ENCODE measurements around the gene WFDC10B. TPM values are rescaled to one million over a fixed set of nuclear protein-coding genes. Genes with fewer than 3 reads are reported as not detected.
A peak's percentile ranks its signal among the peaks of the same experiment; 100 is the strongest.
"Not testable (repeated sequence)": the region's sequence is repeated elsewhere in the genome, so short reads cannot be mapped to it uniquely, and the experiment has no call there.

WFDC10B gene
- total and polyA plus RNA-seq, 8 donors, result 0.44 to 1.2 TPM; not detected in 6

DNA sequence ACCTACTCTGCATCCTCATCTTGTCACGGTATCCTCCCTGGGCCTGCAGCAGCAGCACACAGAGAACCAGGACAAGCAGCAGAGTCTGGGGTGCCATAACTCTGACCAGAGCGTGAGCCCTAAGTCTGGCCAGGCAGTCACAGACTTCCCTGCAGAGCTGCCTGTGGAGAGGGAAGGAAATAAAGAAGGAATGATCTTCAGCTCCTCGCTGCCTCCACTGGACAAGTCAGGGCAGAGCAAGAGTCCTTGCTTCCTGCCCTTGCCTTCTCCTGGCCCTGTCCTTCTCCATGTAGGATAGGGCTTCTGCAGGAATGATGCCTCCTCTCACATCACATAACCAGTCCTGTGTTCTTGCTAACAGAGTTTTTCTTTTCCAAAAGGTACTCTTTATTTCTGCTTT lies 18.9 kb downstream of the WFDC10B start:
- ATAC-seq (peak; percentile 57), DNase-seq (no peak)
- H3K36me3 ChIP-seq, result no peaks in the 10 kb centered on the region

DNA sequence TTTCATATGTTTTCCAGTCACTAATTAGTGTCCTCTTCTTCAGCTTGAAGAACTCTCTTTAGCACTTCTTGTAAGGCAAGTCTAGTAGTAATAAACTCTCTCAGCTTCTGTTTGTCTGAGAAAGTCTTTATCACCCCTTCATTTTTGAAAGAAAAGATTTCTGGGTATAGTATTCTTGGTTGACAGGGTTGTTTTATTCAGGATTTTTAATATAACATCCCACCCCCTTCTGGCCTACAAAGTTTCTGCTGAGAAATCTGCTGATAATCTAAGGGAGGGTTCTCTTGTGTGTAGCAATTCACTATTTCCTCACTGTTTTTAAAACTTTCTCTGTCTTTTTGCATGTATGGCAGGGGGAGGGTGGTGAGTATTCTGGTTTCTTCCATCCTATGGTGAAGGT lies 25.2 kb downstream of the WFDC10B start:
- TF ChIP-seq, protein P1, sequence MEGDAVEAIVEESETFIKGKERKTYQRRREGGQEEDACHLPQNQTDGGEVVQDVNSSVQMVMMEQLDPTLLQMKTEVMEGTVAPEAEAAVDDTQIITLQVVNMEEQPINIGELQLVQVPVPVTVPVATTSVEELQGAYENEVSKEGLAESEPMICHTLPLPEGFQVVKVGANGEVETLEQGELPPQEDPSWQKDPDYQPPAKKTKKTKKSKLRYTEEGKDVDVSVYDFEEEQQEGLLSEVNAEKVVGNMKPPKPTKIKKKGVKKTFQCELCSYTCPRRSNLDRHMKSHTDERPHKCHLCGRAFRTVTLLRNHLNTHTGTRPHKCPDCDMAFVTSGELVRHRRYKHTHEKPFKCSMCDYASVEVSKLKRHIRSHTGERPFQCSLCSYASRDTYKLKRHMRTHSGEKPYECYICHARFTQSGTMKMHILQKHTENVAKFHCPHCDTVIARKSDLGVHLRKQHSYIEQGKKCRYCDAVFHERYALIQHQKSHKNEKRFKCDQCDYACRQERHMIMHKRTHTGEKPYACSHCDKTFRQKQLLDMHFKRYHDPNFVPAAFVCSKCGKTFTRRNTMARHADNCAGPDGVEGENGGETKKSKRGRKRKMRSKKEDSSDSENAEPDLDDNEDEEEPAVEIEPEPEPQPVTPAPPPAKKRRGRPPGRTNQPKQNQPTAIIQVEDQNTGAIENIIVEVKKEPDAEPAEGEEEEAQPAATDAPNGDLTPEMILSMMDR (IDR thresholded peaks at IDR 0.05), result no peak
- Histone ChIP-seq H3K36me3 (no peaks in the 10 kb centered on the region), H3K27ac (no peak overlapping the region), H3K27me3 (no peaks in the 10 kb centered on the region), H3K4me1 (no peaks in the 10 kb centered on the region), H3K9me3 (peaks cover 0 to 37% of the 10 kb centered on the region in 2 donors), H3K4me3 (no peak overlapping the region)
- DNase-seq, result no peak
- intact Hi-C loops (cut with DNase I), result no loop called here
- no peak for ATAC-seq

More for the DNA sequence above, 18.9 kb downstream of the WFDC10B start:
- Histone ChIP-seq H3K4me1 (no peaks in the 10 kb centered on the region), H3K9me3 (peaks cover 0 to under 1% of the 10 kb centered on the region in 2 donors), H3K27me3 (no peaks in the 10 kb centered on the region), H3K4me3 (no peak overlapping the region), H3K27ac (no peak overlapping the region)
- intact Hi-C loops (cut with DNase I), result no loop called here
- TF ChIP-seq, protein P1 (IDR thresholded peaks at IDR 0.05), result no peak

DNA sequence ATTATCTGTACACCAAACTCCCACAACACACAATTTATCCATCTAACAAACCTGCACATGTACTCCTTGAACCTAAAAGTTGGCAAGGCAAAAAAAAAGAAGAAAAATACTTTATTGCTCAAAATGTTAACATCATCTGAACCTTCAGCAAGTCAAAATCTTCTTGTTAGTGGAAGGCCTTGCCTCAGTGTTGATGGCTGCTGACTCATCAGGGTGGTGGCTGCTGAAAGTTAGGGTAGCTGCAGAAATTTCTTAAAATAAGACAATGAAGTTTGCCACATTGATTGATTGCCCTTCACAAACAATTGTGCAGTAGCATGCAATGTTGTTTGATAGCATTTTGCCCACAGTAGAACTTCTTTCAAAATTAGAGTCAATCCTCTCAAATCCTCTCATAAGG lies 32.1 kb downstream of the WFDC10B start:
- intact Hi-C loops (cut with DNase I), result no loop called here
- no peaks in the 10 kb centered on the region for H3K4me1 ChIP-seq
- H3K27ac ChIP-seq, result no peak overlapping the region
- peaks cover 0 to 6% of the 10 kb centered on the region in 2 donors for H3K9me3 ChIP-seq
- no peak for ATAC-seq
- H3K4me3 ChIP-seq, result no peak overlapping the region
- no peaks in the 10 kb centered on the region for H3K36me3 ChIP-seq
- H3K27me3 ChIP-seq, result no peaks in the 10 kb centered on the region
- TF ChIP-seq, protein P1 (IDR thresholded peaks at IDR 0.05), result no peak
- DNase-seq, result no peak

DNA sequence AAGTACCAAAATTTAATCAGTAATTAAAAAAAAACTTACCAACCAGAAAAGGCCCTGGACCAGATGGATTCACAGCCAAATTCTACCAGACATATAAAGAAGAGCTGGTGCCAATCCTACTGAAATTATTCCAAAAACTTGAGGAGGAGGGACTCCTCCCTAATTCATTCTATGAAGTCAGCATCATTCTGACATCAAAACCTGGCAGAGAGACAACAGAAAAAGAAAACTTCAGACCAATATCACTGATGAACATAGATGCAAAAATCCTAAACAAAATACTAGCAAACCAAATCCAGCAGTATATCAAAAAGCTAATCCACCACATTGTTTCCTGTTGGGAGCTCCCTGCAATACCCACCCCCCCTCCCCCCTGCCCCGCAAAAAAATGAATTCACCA lies 34.7 kb downstream of the WFDC10B start, which contains the start of gene WFDC11:
Gene WFDC11 (minus strand): TSS at position 101 of the 400 bp plus-strand sequence. CDS start 19,639 bp downstream, outside the sequence.
- no peaks in the 10 kb centered on the region for H3K4me1 ChIP-seq
- intact Hi-C loops (cut with DNase I), result no loop called here
- H3K9me3 ChIP-seq, result no peaks in the 10 kb centered on the region
- no peaks in the 10 kb centered on the region for H3K36me3 ChIP-seq
- H3K27ac ChIP-seq, result no peak within 1 kb of the TSS
- DNase-seq (no peak), ATAC-seq (no peak)
- no peak within 1 kb of the TSS for H3K4me3 ChIP-seq
- TF ChIP-seq, protein P1 (IDR thresholded peaks at IDR 0.05), result no peak
- no peaks in the 10 kb centered on the region for H3K27me3 ChIP-seq

DNA sequence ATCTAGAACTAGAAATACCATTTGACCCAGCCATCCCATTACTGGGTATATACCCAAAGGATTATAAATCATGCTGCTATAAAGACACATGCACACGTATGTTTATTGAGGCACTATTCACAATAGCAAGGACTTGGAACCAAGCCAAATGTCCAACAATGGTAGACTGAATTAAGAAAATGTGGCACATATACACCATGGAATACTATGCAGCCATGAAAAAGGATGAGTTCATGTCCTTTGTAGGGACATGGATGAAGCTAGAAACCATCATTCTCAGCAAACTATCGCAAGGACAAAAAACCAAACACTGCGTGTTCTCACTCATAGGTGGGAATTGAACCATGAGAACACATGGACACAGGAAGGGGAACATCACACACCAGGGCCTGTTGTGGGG lies 47.8 kb downstream of the WFDC10B start:
- DNase-seq; H3K27me3 ChIP-seq; H3K4me3 ChIP-seq; intact Hi-C loops (cut with DNase I); H3K36me3 ChIP-seq; H3K4me1 ChIP-seq; ATAC-seq; H3K27ac ChIP-seq; H3K9me3 ChIP-seq: not testable (repeated sequence)

DNA sequence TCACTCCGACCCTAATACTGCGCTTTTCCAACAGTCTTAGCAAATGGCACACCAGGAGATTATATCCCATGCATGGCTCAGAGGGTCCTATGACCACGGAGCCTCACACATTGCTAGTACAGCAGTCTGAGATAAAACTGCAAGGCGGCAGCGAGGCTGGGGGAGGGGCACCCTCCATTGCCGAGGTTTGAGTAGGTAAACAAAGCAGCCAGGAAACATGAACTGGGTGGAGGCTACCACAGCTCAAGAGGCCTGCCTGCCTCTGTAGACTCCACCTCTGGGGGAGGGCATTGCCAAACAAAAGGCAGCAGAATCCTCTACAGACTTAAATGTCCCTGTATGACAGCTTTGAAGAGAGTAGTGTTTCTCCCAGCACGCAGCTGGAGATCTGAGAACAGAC lies 53.1 kb downstream of the WFDC10B start:
- H3K4me3 ChIP-seq, result not testable (repeated sequence)

More for the DNA sequence above, 53.1 kb downstream of the WFDC10B start:
- ATAC-seq (peak; percentile 52), DNase-seq (peak in 2 of 4 donors; percentile 59 to 72)
- H3K4me1 ChIP-seq; H3K9me3 ChIP-seq; H3K27me3 ChIP-seq; H3K27ac ChIP-seq; H3K36me3 ChIP-seq; intact Hi-C loops (cut with DNase I): not testable (repeated sequence)

Data from left lung (tissue), 10 donors.